ENCODE results near the gene GRAMD1B. TPM values are rescaled to one million over a fixed set of nuclear protein-coding genes. Genes with fewer than 3 reads are reported as not detected.
A peak's percentile ranks its signal among the peaks of the same experiment; 100 is the strongest.
"Not testable (repeated sequence)": the region's sequence is repeated elsewhere in the genome, so short reads cannot be mapped to it uniquely, and the experiment has no call there.

GRAMD1B gene
- total RNA-seq, 1 donor from 2014 or later: 2.0 TPM

DNA sequence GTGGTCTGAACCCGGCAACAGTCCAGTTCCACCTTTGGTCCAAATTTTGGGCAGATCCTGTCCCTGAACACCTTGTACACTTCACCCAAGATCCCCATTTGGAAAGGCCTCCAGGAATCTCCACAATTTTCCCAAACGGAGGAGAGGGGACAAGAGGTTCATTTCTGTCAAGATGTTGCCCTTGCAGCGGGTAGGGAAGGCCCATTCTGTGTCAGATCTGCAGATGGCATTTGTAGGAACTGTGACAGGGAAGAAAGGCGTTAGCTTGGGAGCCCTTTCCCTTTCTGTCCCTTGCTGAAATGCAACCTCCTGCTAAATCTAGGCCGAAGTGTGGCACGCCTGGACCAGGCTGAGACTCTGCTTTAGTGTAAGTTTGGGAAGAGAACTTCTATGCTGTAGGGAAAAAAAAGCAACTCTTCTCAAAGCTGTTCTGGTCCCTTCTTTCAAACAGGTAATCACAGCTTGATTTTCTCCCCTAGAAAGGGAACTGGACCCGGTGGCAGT lies 138.3 kb downstream of the GRAMD1B start:
- DNase-seq (ENCODE audit: low read depth): no peak

GRCh38 chr11:123569393-123569792 lies 139.3 kb downstream of the GRAMD1B start:
- DNase-seq (ENCODE audit: low read depth): no peak

GRCh38 chr11:123570939-123571580 lies 141.0 kb downstream of the GRAMD1B start:
- DNase-seq (ENCODE audit: low read depth): no peak

DNA sequence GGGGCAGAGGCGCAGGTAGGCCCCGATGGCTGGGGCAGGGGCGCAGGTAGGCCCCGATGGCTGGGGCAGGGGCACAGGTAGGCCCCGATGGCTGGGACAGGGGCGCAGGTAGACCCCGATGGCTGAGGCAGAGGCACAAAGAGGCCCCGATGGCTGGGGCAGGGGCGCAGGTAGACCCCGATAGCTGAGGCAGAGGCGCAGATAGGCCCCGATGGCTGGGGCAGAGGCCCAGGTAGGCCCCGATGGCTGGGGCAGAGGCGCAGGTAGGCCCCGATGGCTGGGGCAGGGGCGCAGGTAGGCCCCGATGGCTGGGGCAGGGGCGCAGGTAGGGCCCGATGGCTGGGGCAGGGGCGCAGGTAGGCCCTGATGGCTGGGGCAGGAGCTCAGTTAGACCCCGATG lies 142.7 kb downstream of the GRAMD1B start:
- not testable (repeated sequence) for DNase-seq (ENCODE audit: low read depth)

GRCh38 chr11:123573286-123573685 lies 143.2 kb downstream of the GRAMD1B start:
- DNase-seq (ENCODE audit: low read depth): no peak

- DNase-seq (ENCODE audit: low read depth): no peak
Observed at GRCh38 chr11:123575441-123575840, 145.4 kb downstream of the GRAMD1B start.

GRCh38 chr11:123576082-123576481 lies 146.0 kb downstream of the GRAMD1B start:
- no peak for DNase-seq (ENCODE audit: low read depth)

- no peak for DNase-seq (ENCODE audit: low read depth)
Observed at GRCh38 chr11:123576501-123576900, 146.4 kb downstream of the GRAMD1B start.

- DNase-seq (ENCODE audit: low read depth): peak; percentile 15
Observed at GRCh38 chr11:123577081-123577598, 147.1 kb downstream of the GRAMD1B start.

DNA sequence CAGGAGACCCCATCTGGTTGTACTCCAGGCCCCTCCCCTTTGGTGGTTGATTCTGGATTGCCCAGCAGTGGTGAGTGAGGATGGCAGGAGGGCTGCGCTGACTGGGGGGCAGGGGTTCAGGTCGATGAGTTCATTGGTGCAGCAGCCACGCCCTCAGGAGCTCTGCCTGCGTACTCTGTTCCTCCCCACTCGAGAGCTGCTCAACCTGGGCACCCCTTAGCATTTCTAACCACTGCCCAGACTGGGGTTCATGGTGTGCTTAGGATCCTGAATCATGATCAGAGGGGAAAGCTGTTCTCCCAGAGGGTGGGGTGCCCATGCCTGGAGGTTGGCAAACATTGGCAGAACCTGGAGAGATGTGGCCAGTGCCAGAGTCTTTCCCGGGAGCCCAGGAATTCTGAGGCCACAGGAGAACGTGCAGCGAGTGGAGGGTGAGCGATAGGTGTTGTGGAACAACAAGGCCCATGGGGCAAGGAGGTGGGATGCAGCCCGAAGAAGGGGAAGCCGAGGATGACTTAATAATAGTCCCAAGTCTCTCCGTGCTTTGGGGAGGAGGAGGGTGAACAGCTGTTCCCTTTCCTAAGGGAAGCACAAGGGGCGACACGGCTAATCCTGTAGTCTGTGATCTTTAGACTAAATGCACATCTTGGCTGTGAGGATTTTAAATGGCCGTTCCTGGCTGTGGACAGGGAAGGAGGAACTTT lies 148.9 kb downstream of the GRAMD1B start:
- DNase-seq (ENCODE audit: low read depth): no peak

- DNase-seq (ENCODE audit: low read depth): no peak
Observed at GRCh38 chr11:123579482-123579812, 149.4 kb downstream of the GRAMD1B start.

DNA sequence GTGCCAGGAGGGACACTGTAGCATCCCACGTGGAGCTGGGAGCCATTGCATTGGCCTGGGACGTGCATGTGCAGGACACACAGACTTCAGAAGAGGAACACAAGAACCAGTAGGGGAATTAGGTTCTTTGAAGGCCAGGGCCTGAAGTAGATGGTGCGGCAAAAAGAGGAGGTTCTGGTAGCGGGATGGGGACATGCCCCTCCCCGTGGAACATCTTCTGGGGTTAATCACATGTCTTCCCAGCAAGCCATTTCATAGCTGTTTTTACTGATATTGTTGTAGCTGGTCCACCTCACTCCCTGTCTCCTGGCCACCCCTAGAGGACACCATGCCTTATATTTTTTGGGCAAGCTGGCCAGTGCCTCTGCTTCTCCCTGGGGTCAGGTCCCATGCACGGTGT lies 150.1 kb downstream of the GRAMD1B start:
- no peak for DNase-seq (ENCODE audit: low read depth)

GRCh38 chr11:123580557-123581275 lies 150.6 kb downstream of the GRAMD1B start:
- DNase-seq (ENCODE audit: low read depth): peak; percentile 23

DNA sequence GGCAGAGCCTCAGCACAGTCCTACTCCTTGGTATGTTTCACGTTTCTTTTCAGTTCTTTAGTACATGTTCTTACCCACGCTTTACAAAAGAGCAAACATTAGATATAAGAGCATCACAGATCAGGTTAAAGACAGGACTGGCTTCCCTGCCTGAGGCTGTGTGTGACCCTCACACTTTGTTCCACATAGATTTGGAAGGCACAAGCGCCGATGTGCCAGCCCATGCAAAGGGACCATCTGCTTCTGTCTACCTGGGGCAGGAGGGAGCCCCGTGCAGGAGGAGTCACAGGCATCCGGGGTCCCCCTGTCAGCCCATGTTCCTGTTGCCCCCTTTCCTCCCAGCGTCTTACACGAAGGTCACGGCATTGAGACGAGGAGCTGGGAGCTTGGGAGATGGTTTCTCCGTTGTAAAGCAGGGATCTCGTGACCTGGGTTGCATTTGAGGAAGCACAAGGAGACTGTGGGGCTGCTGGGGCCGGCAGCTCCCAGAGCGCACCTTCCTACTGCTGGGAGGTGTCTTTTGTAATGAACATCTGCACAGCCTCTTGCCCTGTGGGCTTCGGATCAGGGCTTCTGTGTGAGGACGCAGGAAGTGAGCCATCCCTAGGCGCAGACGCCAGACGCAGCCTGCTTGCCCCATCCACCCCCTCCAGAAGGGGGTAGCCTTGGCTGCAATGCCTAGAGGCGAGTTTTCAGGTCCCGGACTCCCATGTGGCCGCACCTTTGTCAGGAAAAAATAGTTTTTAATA lies 151.8 kb downstream of the GRAMD1B start:
- DNase-seq (ENCODE audit: low read depth): no peak

- DNase-seq (ENCODE audit: low read depth): no peak
Observed at GRCh38 chr11:123582992-123583504, 153.0 kb downstream of the GRAMD1B start.

GRCh38 chr11:123584186-123584585 lies 154.1 kb downstream of the GRAMD1B start:
- no peak for DNase-seq (ENCODE audit: low read depth)

- no peak for DNase-seq (ENCODE audit: low read depth)
Observed at GRCh38 chr11:123584737-123585136, 154.7 kb downstream of the GRAMD1B start.

DNA sequence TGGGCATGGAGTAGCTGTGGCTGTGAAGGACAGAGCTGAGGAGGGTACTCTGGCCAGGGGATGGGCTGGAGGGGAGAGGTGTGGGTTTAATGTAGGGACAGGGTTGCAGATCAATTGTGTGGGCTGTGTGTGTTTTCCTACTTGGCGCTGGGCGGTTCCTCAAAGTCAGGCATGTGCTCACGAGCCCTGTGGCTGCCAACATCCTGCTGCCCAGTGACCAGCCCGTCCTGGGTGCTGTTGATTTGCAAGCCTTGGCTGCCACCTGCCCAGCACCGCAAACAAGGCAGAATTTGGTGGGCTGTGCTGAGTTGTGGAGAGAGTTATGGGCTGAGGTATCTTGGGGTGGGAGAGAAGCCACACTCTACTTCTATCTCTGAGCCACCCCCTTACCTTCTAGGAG lies 155.1 kb downstream of the GRAMD1B start:
- no peak for DNase-seq (ENCODE audit: low read depth)

DNA sequence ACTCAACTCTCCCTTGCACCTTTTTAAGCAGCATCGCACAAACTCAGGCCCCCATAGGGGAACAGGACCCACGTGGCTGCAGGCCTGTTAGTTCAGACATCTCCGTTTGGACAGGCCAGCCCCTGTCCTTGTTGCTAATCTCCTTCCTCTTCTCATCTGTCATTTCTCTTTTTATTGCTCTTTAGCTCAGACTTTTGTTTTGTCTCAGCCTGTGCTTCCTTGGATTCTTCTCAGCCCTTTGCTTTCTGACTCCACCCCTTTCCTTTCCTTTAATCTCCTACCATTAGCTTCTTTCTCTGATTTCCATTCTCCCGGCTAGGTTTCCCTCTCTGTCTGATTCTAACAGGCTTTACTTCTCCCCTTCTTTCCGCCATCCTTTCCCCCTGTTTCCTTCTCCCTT lies 155.6 kb downstream of the GRAMD1B start:
- DNase-seq (ENCODE audit: low read depth): no peak

DNA sequence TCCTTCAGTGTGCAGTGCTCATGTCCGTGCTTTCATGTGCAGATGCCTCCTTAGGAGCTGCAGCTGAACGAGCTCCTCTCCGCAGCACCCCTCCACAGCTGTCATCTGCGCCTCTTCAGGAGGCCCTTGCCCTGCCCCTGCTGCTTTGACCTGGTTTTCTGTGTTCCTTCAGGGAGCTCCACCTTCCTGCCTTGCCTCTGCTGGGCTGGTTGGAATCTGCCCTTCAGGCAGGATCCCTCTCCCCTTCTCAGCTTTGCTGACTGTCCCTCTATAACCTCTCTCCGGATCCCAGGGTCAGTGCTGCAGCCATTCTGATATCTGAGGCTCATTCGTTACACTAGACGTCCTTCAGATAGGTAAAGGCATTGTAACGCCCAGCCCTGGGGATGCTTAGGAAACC lies 156.5 kb downstream of the GRAMD1B start:
- DNase-seq (ENCODE audit: low read depth): no peak

GRCh38 chr11:123587044-123587443 lies 157.0 kb downstream of the GRAMD1B start:
- DNase-seq (ENCODE audit: low read depth): peak; percentile 1

DNA sequence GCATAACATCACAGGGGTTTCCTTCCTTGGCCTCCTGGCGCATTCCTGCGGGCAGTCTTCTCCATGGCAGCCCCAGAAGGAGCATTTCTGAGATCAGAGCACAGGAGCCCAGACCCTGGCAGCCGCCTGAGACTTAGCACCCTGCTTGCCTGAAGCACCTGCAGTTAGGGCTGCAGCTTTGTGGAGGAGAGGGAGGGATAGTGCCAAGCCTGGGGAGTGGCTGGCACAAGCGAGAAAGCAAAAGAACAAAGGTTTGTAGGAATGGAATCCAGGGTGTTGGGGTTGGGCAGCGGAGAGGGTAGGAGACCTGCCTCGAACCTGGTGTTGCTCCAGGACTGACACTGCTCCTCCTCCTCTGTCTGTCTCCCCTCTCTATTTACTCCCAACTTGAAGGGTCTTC lies 157.5 kb downstream of the GRAMD1B start:
- no peak for DNase-seq (ENCODE audit: low read depth)
